HepG2 (cell line): Measurements from ENCODE around the gene HYAL1. TPM values are rescaled to one million over a fixed set of nuclear protein-coding genes. Genes with fewer than 3 reads are reported as not detected.

ENCODE experiments used
- ISX ChIP-seq: sonication (generic); formaldehyde crosslinking; conservative IDR thresholded peaks from 2 replicates; pipeline ENCODE4 v1.5.0; 2020; ENCODE audit warnings: missing genetic modification reagents
- PCBP2 ChIP-seq: fragments of 200-400 bp; formaldehyde crosslinking; optimal IDR thresholded peaks from 2 replicates; pipeline ENCODE3; 2018; ENCODE audit warnings: low read length, low read depth; ENCODE audit not compliant: poor library complexity, severe bottlenecking
- POLR2G ChIP-seq: fragments of 200-400 bp; formaldehyde crosslinking; IDR thresholded peaks from 2 replicates; pipeline ENCODE4 v1.6.1; 2018; ENCODE audit warnings: mild to moderate bottlenecking, low read depth, low read length, moderate library complexity
- SIX4 ChIP-seq: sonication (generic); formaldehyde crosslinking; IDR thresholded peaks from 2 replicates; pipeline ENCODE4 v1.4.0; 2020; ENCODE audit warnings: missing genetic modification reagents
- WIZ ChIP-seq: sonication (generic); formaldehyde crosslinking; IDR thresholded peaks from 2 replicates; pipeline ENCODE4 v1.5.1; 2020; ENCODE audit warnings: mild to moderate bottlenecking, missing genetic modification reagents
- ZFP37 ChIP-seq: sonication (generic); formaldehyde crosslinking; IDR thresholded peaks from 2 replicates; pipeline ENCODE4 v1.4.0; 2020; ENCODE audit warnings: missing genetic modification reagents, borderline replicate concordance
- ZNF224 ChIP-seq: sonication (generic); formaldehyde crosslinking; IDR thresholded peaks from 2 replicates; pipeline ENCODE4 v1.5.0; 2020; ENCODE audit warnings: mild to moderate bottlenecking, missing genetic modification reagents
- ZNF75D ChIP-seq: sonication (generic); formaldehyde crosslinking; IDR thresholded peaks from 2 replicates; pipeline ENCODE4 v1.8.1; 2023; ENCODE audit warnings: missing genetic modification reagents, mild to moderate bottlenecking, borderline replicate concordance
- polyA plus RNA-seq, 8 experiments: library from polyadenylated mRNA; depleted of rRNA in 3 of 8; stranded (reverse) in 7 of 8; unstranded in 1 of 8; fragments of >200 nt; fragmentation: Illumina TruSeq in 4 of 8; extraction: Trizol in 4 of 8; gene quantifications; 2 replicates each; pipeline versions ENCODE4 v1.2.1 to v1.2.3, GENCODE V29; 2011 to 2016; ENCODE audit warnings: low read depth in 4 of 8, missing spikeins in 1 of 8, mixed read lengths in 1 of 8; ENCODE audit not compliant: insufficient read depth in 1 of 8
- total RNA-seq, 5 experiments: library from RNA; depleted of rRNA; stranded (reverse); fragments of >200 nt; fragmentation: Illumina TruSeq; extraction: Trizol; gene quantifications; 2 replicates each; pipeline ENCODE4 v1.2.3, GENCODE V29; 2016; ENCODE audit warnings: low read depth in 1 of 5
- TF ChIP-seq, protein P1 (sequence below): sonication (generic); formaldehyde crosslinking; IDR thresholded peaks from 2 replicates; pipeline ENCODE4 v1.5.0; 2020; ENCODE audit warnings: missing genetic modification reagents
- TF ChIP-seq, protein P2 (sequence below): sonication (generic); formaldehyde crosslinking; IDR thresholded peaks from 2 replicates; pipeline ENCODE4 v1.5.1; 2020; ENCODE audit warnings: missing genetic modification reagents, mild to moderate bottlenecking, borderline replicate concordance
- TF ChIP-seq, protein P3 (sequence below), 2 experiments: sonication (generic) in 1 of 2; formaldehyde crosslinking in 1 of 2; IDR thresholded peaks; 2 replicates each; pipeline versions ENCODE4 v1.4.0 to v1.6.1; 2018 to 2020; ENCODE audit warnings: missing genetic modification reagents in 2 of 2, borderline replicate concordance in 1 of 2, low read depth in 1 of 2, mild to moderate bottlenecking in 1 of 2, missing biosample characterization in 1 of 2
- TF ChIP-seq, protein P4 (sequence below): sonication (generic); formaldehyde crosslinking; IDR thresholded peaks from 2 replicates; pipeline ENCODE4 v1.8.1; 2023; ENCODE audit warnings: mild to moderate bottlenecking, missing genetic modification reagents, borderline replicate concordance
- TF ChIP-seq, protein P5 (sequence below): sonication (generic); formaldehyde crosslinking; IDR thresholded peaks from 2 replicates; pipeline ENCODE4 v1.8.0; 2022; ENCODE audit warnings: missing genetic modification reagents, low read depth, mild to moderate bottlenecking, borderline replicate concordance
- TF ChIP-seq, protein P6 (sequence below): sonication (generic); formaldehyde crosslinking; IDR thresholded peaks from 2 replicates; pipeline ENCODE4 v1.4.0; 2020; ENCODE audit warnings: missing genetic modification reagents, borderline replicate concordance
- TF ChIP-seq, protein P7 (sequence below): sonication (generic); formaldehyde crosslinking; IDR thresholded peaks from 2 replicates; pipeline ENCODE4 v1.8.0; 2022; ENCODE audit warnings: missing genetic modification reagents, mild to moderate bottlenecking, borderline replicate concordance

The HYAL1 gene
- total and polyA plus RNA-seq, 2 of the 13 experiments (the other 11 are each of a cell fraction or from before 2014, with no cell fraction given) = 76.5 to 193 TPM

DNA sequence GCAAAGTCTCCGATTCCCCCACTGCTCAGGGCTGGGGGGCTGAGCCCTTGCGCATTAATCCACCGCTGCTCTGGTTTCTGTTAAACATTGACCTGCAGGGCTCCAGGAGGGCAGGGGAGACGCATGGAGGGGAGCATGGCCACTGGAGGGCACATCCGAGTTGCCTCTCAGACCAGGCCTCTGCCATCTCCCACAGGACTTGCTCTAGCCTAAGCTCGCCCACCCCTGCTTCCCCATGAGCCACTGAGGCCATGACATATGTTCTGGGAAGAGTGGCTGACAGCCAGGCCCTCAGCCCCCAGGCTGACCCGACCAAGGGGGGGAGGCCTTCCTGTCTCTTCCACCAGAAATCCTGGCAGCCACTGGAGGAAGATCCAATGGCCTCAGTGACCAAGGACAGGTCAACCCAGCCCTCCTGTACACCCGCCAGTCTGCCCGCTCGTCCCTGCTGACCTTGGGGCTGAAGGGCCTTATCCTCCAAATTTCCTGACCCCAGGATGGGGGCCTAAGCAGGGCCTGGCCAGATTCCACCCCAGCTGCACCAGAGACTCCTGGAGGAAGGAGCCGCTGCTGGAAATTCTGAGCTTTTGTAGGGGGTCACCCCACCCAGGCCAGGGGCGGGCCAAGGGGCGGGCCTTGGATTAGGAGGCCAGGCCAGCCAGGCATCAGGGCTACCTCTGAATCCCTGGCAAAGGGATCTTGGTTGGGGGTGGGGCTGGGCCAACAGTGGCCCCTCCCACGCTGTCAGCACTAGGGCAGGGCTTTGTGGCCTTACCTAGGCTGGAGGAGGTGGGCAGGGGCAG lies at the start of gene HYAL1 (continued):
- TF ChIP-seq ZNF224 (CRISPR knock-in tag) (no peak), SIX4 (CRISPR knock-in tag) (no peak), ZFP37 (CRISPR knock-in tag) (peak; percentile 44; the same call in 1 of the 2 replicates), ISX (no peak; the same call in 1 of the 2 replicates), WIZ (CRISPR knock-in tag) (no peak), PCBP2 (no peak), POLR2G (peak; percentile 99), ZNF75D (no peak)
- TF ChIP-seq, protein P1, sequence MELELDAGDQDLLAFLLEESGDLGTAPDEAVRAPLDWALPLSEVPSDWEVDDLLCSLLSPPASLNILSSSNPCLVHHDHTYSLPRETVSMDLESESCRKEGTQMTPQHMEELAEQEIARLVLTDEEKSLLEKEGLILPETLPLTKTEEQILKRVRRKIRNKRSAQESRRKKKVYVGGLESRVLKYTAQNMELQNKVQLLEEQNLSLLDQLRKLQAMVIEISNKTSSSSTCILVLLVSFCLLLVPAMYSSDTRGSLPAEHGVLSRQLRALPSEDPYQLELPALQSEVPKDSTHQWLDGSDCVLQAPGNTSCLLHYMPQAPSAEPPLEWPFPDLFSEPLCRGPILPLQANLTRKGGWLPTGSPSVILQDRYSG (CRISPR knock-in tag) = no peak
- TF ChIP-seq, protein P2, sequence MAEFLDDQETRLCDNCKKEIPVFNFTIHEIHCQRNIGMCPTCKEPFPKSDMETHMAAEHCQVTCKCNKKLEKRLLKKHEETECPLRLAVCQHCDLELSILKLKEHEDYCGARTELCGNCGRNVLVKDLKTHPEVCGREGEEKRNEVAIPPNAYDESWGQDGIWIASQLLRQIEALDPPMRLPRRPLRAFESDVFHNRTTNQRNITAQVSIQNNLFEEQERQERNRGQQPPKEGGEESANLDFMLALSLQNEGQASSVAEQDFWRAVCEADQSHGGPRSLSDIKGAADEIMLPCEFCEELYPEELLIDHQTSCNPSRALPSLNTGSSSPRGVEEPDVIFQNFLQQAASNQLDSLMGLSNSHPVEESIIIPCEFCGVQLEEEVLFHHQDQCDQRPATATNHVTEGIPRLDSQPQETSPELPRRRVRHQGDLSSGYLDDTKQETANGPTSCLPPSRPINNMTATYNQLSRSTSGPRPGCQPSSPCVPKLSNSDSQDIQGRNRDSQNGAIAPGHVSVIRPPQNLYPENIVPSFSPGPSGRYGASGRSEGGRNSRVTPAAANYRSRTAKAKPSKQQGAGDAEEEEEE (CRISPR knock-in tag) = no peak
- TF ChIP-seq, protein P3, sequence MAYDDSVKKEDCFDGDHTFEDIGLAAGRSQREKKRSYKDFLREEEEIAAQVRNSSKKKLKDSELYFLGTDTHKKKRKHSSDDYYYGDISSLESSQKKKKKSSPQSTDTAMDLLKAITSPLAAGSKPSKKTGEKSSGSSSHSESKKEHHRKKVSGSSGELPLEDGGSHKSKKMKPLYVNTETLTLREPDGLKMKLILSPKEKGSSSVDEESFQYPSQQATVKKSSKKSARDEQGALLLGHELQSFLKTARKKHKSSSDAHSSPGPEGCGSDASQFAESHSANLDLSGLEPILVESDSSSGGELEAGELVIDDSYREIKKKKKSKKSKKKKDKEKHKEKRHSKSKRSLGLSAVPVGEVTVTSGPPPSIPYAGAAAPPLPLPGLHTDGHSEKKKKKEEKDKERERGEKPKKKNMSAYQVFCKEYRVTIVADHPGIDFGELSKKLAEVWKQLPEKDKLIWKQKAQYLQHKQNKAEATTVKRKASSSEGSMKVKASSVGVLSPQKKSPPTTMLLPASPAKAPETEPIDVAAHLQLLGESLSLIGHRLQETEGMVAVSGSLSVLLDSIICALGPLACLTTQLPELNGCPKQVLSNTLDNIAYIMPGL (CRISPR knock-in tag; IDR thresholded peaks at IDR 0.05; ENCODE audit: borderline replicate concordance in 1 of 2, low read depth in 1 of 2) = peak; percentile 82 to 93
- TF ChIP-seq, protein P4, sequence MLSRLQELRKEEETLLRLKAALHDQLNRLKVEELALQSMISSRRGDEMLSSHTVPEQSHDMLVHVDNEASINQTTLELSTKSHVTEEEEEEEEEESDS (CRISPR knock-in tag) = peak; percentile 88; the same call in 1 of the 2 replicates
- TF ChIP-seq, protein P5, sequence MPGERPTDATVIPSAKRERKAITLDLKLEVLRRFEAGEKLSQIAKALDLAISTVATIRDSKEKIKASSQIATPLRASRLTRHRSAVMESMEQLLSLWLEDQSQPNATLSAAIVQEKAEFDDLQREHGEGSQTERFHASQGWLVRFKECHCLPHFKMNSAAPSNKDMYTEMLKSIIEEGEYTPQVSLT (CRISPR knock-in tag) = no peak
- TF ChIP-seq, protein P6, sequence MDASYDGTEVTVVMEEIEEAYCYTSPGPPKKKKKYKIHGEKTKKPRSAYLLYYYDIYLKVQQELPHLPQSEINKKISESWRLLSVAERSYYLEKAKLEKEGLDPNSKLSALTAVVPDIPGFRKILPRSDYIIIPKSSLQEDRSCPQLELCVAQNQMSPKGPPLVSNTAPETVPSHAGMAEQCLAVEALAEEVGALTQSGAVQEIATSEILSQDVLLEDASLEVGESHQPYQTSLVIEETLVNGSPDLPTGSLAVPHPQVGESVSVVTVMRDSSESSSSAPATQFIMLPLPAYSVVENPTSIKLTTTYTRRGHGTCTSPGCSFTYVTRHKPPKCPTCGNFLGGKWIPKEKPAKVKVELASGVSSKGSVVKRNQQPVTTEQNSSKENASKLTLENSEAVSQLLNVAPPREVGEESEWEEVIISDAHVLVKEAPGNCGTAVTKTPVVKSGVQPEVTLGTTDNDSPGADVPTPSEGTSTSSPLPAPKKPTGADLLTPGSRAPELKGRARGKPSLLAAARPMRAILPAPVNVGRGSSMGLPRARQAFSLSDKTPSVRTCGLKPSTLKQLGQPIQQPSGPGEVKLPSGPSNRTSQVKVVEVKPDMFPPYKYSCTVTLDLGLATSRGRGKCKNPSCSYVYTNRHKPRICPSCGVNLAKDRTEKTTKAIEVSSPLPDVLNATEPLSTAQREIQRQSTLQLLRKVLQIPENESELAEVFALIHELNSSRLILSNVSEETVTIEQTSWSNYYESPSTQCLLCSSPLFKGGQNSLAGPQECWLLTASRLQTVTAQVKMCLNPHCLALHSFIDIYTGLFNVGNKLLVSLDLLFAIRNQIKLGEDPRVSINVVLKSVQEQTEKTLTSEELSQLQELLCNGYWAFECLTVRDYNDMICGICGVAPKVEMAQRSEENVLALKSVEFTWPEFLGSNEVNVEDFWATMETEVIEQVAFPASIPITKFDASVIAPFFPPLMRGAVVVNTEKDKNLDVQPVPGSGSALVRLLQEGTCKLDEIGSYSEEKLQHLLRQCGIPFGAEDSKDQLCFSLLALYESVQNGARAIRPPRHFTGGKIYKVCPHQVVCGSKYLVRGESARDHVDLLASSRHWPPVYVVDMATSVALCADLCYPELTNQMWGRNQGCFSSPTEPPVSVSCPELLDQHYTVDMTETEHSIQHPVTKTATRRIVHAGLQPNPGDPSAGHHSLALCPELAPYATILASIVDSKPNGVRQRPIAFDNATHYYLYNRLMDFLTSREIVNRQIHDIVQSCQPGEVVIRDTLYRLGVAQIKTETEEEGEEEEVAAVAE (CRISPR knock-in tag) = no peak
- TF ChIP-seq, protein P7, sequence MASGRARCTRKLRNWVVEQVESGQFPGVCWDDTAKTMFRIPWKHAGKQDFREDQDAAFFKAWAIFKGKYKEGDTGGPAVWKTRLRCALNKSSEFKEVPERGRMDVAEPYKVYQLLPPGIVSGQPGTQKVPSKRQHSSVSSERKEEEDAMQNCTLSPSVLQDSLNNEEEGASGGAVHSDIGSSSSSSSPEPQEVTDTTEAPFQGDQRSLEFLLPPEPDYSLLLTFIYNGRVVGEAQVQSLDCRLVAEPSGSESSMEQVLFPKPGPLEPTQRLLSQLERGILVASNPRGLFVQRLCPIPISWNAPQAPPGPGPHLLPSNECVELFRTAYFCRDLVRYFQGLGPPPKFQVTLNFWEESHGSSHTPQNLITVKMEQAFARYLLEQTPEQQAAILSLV = 0 out of 2 replicates have a peak, but pooled peaks have one; percentile 26
